K562 (cell line): Measurements from ENCODE around the gene CHI3L1. TPM values are rescaled to one million over a fixed set of nuclear protein-coding genes. Genes with fewer than 3 reads are reported as not detected.

Experiments
- ATAC-seq: fragments of 200-7000 bp; cut with Tn5 transposase; 3 replicates; pipeline ENCODE4 v1.9.1; 2020; ENCODE audit warnings: moderate library complexity
- BruUV-seq: library from RNA; stranded (reverse); fragments of 400-500 nt; replicated peaks from 2 replicates; lab custom pipeline; 2021; lab: Mats Ljungman, UMichigan
- CTCF ChIA-PET: fragments of 300-600 bp; formaldehyde crosslinking; extraction: SDS; loops from one replicate; lab custom pipeline; 2021; ENCODE audit warnings: low intra/inter-chr PET ratio; lab: Yijun Ruan, JAX
- POLR2A ChIA-PET: fragments of 300-600, 350-650 bp; sonication (Branson Sonifier 250); formaldehyde crosslinking; extraction: SDS; loops from one replicate; lab custom pipeline; 2021; ENCODE audit warnings: antibody characterized with exemption, inconsistent platforms; lab: Yijun Ruan, JAX
- DNase-seq, 4 experiments: peaks; one replicate each; pipeline versions ENCODE4 v3.0.0 to v3.0.0-alpha.2; 2011 to 2018; ENCODE audit warnings: low spot score in 3 of 4, mixed read lengths in 3 of 4; ENCODE audit errors: extremely low read depth in 1 of 4
- FAIRE-seq: peaks from 2 replicates; lab custom pipeline; 2011; peaks lifted over from hg19 to GRCh38; lab: Jason Lieb, UNC
- H2AFZ ChIP-seq: 2 replicates; pipeline ENCODE4 v1.6.0; 2011; ENCODE audit warnings: low read depth, low read length, control low read depth, inconsistent platforms
- H3K27ac ChIP-seq: fragments of 200-600 bp; 3 replicates; pipeline ENCODE4 v1.8.0; 2011; ENCODE audit warnings: low read depth, mild to moderate bottlenecking, control low read depth, inconsistent platforms, low read length, moderate library complexity, mixed read lengths; ENCODE audit errors: extremely low read depth
- H3K27me3 ChIP-seq, 2 experiments: fragments of 300-600 bp in 1 of 2; 2 replicates in 1 of 2; 3 replicates in 1 of 2; pipeline versions ENCODE4 v1.6.0 to v1.8.0; 2011; ENCODE audit warnings: inconsistent platforms in 2 of 2, low read length in 2 of 2, mild to moderate bottlenecking in 1 of 2, mixed read lengths in 1 of 2, moderate library complexity in 1 of 2; ENCODE audit not compliant: control insufficient read depth in 2 of 2, insufficient read depth in 2 of 2
- H3K36me3 ChIP-seq: fragments of 300-600 bp; 3 replicates; pipeline ENCODE4 v1.8.0; 2011; ENCODE audit warnings: mild to moderate bottlenecking, low read length, inconsistent platforms; ENCODE audit not compliant: control insufficient read depth, insufficient read depth
- H3K4me1 ChIP-seq, 2 experiments: fragments of 200-600 bp in 1 of 2; replicated peaks in 1 of 2; 2 replicates in 1 of 2; 3 replicates in 1 of 2; pipeline versions ENCODE4 v1.5.1 to v1.8.0; 2011; ENCODE audit warnings: inconsistent platforms in 2 of 2, low read length in 2 of 2, mild to moderate bottlenecking in 1 of 2, mixed read lengths in 1 of 2, moderate library complexity in 1 of 2; ENCODE audit not compliant: control insufficient read depth in 2 of 2, insufficient read depth in 2 of 2
- H3K4me2 ChIP-seq: 2 replicates; pipeline ENCODE4 v1.6.1; 2011; ENCODE audit warnings: low read length, control low read depth, inconsistent platforms, mixed read lengths; ENCODE audit not compliant: insufficient read depth
- H3K4me3 ChIP-seq: fragments of 200-600 bp; sonication (generic), shearing (Covaris generic); 2 replicates; pipeline ENCODE4 v1.5.1; 2016; ENCODE audit warnings: control low read depth, inconsistent platforms
- H3K79me2 ChIP-seq: fragments of 200-600 bp; 3 replicates; pipeline ENCODE4 v1.8.0; 2011; ENCODE audit warnings: low read length, inconsistent platforms; ENCODE audit not compliant: control insufficient read depth, insufficient read depth
- H3K9ac ChIP-seq, 2 experiments: 2 replicates each; pipeline versions ENCODE4 v1.6.0 to v1.6.1; 2011; ENCODE audit warnings: low read depth in 2 of 2, low read length in 2 of 2, control low read depth in 1 of 2, inconsistent platforms in 1 of 2, mild to moderate bottlenecking in 1 of 2, mixed read lengths in 1 of 2; ENCODE audit not compliant: insufficient read depth in 1 of 2
- H3K9me1 ChIP-seq: one replicate; pipeline ENCODE4 v1.6.0; 2011; ENCODE audit warnings: inconsistent platforms, mild to moderate bottlenecking, low read length, moderate library complexity; ENCODE audit not compliant: control insufficient read depth, insufficient read depth
- H3K9me3 ChIP-seq: replicated peaks from 2 replicates; pipeline ENCODE4 v1.5.1; 2011; ENCODE audit warnings: low read depth, low read length, inconsistent platforms; ENCODE audit not compliant: control insufficient read depth, insufficient read depth
- H4K20me1 ChIP-seq: replicated peaks from 2 replicates; pipeline ENCODE4 v1.6.1; 2011; ENCODE audit warnings: low read length, inconsistent platforms, mixed read lengths; ENCODE audit not compliant: control insufficient read depth, insufficient read depth
- CEBPG ChIP-seq, 3 experiments: fragments of 200-800 bp in 1 of 3; sonication (Bioruptor generic) in 1 of 3; sonication (generic) in 1 of 3; formaldehyde crosslinking in 1 of 3; IDR thresholded peaks in 2 of 3; conservative IDR thresholded peaks in 1 of 3; 2 replicates each; pipeline versions ENCODE4 v1.6.1 to v1.8.0; 2016 to 2022; ENCODE audit warnings: missing compliant biosample characterization in 2 of 3, missing genetic modification characterization in 2 of 3, mild to moderate bottlenecking in 1 of 3, missing genetic modification reagents in 1 of 3
- DNMT1 ChIP-seq: fragments of 450-650 bp; IDR thresholded peaks from 2 replicates; pipeline ENCODE4 v1.6.1; 2016; ENCODE audit warnings: antibody characterized with exemption, mild to moderate bottlenecking
- HCFC1 ChIP-seq: IDR thresholded peaks from 2 replicates; pipeline ENCODE4 v1.6.1; 2012; ENCODE audit warnings: low read depth, low read length, improper control_type of control experiment
- LCOR ChIP-seq: sonication (generic); formaldehyde crosslinking; IDR thresholded peaks from 2 replicates; pipeline ENCODE4 v1.8.0; 2022; ENCODE audit warnings: mild to moderate bottlenecking, missing genetic modification reagents
- MTA1 ChIP-seq: fragments of 450-650 bp; IDR thresholded peaks from 2 replicates; pipeline ENCODE4 v1.6.1; 2017; ENCODE audit warnings: borderline replicate concordance
- PTBP1 ChIP-seq: fragments of 200-400 bp; formaldehyde crosslinking; IDR thresholded peaks from 2 replicates; pipeline ENCODE4 v1.6.1; 2017; ENCODE audit warnings: low read depth, low read length
- RAD21 ChIP-seq, 2 experiments: fragments of 250-450 bp in 1 of 2; fragments of 450-650 bp in 1 of 2; sonication (Bioruptor Pico) in 1 of 2; formaldehyde crosslinking in 1 of 2; IDR thresholded peaks in 1 of 2; conservative IDR thresholded peaks in 1 of 2; 2 replicates each; pipeline versions ENCODE4 v1.4.0 to v1.8.0; 2020 to 2022; ENCODE audit warnings: mild to moderate bottlenecking in 2 of 2, moderate library complexity in 1 of 2
- SFPQ ChIP-seq: fragments of 200-400 bp; formaldehyde crosslinking; IDR thresholded peaks from 2 replicates; pipeline ENCODE4 v1.6.1; 2017; ENCODE audit warnings: mild to moderate bottlenecking, low read depth, low read length, moderate library complexity
- STAT5A ChIP-seq: IDR thresholded peaks from 2 replicates; pipeline ENCODE4 v1.6.1; 2012; ENCODE audit warnings: low read length, inconsistent platforms, borderline replicate concordance
- TAF1 ChIP-seq: IDR thresholded peaks from 2 replicates; pipeline ENCODE4 v1.6.1; 2011; ENCODE audit warnings: mild to moderate bottlenecking, low read length, moderate library complexity; ENCODE audit not compliant: insufficient read depth, control insufficient read depth, severe bottlenecking; ENCODE audit errors: extremely low read depth
- TBP ChIP-seq: optimal IDR thresholded peaks from 2 replicates; pipeline ENCODE3; 2011; ENCODE audit warnings: low read depth, low read length, improper control_type of control experiment
- THAP7 ChIP-seq: fragments of 250-450 bp; sonication (Bioruptor Pico); IDR thresholded peaks from 2 replicates; pipeline ENCODE4 v1.5.0; 2021
- WGBS: fragments of 100-300 bp; shearing (Covaris generic); methylation state at CpG from one replicate; pipeline ENCODE4 v1.1.6; 2016; ENCODE audit warnings: low coverage, mixed read lengths; ENCODE audit not compliant: insufficient coverage; ENCODE audit errors: missing lambda C conversion rate; 5-methylcytosine and 5-hydroxymethylcytosine counted together
- in situ Hi-C: fragments of 300-500 bp; cut with MboI; formaldehyde crosslinking; loops from 4 replicates; pipeline ENCODE4 v1.15.0; 2018; ENCODE audit warnings: inconsistent platforms, mixed read lengths
- intact Hi-C: fragments of 100-400 bp; cut with micrococcal nuclease; formaldehyde crosslinking; loops from 2 replicates; pipeline ENCODE4 v1.14.2; 2022
- polyA plus RNA-seq, 8 experiments: library from polyadenylated mRNA; depleted of rRNA in 4 of 8; stranded (reverse) in 5 of 8; unstranded in 3 of 8; fragments of >200 nt; fragmentation: Nextera tagmentation in 2 of 8; fragmentation: Illumina TruSeq in 1 of 8; extraction: Ambion mirVana in 2 of 8; extraction: Trizol in 1 of 8; gene quantifications; 2 replicates each; pipeline versions ENCODE4 v1.2.1 to v1.2.3, GENCODE V29; 2011 to 2014; ENCODE audit warnings: inconsistent platforms in 1 of 8, missing spikeins in 1 of 8
- total RNA-seq, 7 experiments: library from RNA; depleted of rRNA in 6 of 7; stranded (reverse); fragments of >200 nt in 6 of 7; fragmentation: Illumina TruSeq in 2 of 7; extraction: Trizol in 2 of 7; gene quantifications; 2 replicates each; pipeline versions ENCODE4 v1.2.1 to v1.2.3, GENCODE V29; 2011 to 2021; ENCODE audit warnings: low replicate concordance in 1 of 7
- TF ChIP-seq, protein P1 (sequence below): IDR thresholded peaks from 3 replicates; pipeline ENCODE4 v1.6.1; 2011; ENCODE audit warnings: borderline replicate concordance, mild to moderate bottlenecking; ENCODE audit not compliant: insufficient read length, insufficient read depth
- TF ChIP-seq, protein P2 (sequence below): fragments of 200-800 bp; sonication (Bioruptor generic); IDR thresholded peaks from 2 replicates; pipeline ENCODE4 v1.6.1; 2017; ENCODE audit warnings: missing genetic modification characterization, missing compliant biosample characterization

Gene CHI3L1
- total and polyA plus RNA-seq, 9 of the 15 experiments (the other 6 are each of a cell fraction or from before 2014, with no cell fraction given) = not detected

GRCh38 chr1:203168991-203169390 is 17.5 kb downstream of the CHI3L1 start (continued):
- TF ChIP-seq, protein P1, sequence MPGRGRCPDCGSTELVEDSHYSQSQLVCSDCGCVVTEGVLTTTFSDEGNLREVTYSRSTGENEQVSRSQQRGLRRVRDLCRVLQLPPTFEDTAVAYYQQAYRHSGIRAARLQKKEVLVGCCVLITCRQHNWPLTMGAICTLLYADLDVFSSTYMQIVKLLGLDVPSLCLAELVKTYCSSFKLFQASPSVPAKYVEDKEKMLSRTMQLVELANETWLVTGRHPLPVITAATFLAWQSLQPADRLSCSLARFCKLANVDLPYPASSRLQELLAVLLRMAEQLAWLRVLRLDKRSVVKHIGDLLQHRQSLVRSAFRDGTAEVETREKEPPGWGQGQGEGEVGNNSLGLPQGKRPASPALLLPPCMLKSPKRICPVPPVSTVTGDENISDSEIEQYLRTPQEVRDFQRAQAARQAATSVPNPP = no peak
- no peak for TF ChIP-seq SFPQ
- no peak for TF ChIP-seq STAT5A

DNA sequence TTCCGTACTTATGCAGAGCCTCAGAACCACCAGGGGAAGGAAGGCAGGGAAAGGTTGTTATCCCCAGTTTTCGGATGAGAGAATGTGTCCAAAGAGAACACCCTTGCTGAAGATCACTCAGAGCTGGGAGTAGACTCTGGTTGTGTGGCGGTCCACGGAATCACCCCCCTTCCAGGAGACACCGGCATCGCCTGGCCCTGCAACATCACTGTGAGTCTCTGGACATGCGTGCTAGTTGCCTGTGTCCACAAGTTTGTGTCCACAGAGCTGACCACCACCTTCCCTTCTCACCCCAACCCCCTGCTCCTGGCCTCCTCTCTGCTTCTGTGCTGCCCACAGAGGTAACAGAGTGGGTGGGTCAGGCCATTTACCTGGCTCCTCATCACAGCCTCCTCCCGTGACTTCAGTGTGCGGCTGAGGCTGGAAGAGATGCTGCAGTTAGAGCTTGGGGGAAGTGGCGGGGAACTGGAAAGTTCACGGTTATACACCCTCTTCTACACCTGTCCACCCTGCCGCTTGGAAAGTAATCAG is 18.2 kb downstream of the CHI3L1 start:
- Histone ChIP-seq H4K20me1 (peaks cover 33% of the 10 kb centered on the region), H2AFZ (no peak overlapping the region), H3K27me3 (peaks cover 29 to 76% of the 10 kb centered on the region in 2 experiments; a peak in 4 of 5 replicates), H3K79me2 (no peaks in the 10 kb centered on the region), H3K9me1 (no peaks in the 10 kb centered on the region), H3K36me3 (no peaks in the 10 kb centered on the region), H3K27ac (no peak overlapping the region), H3K4me3 (no peak overlapping the region), H3K9me3 (no peaks in the 10 kb centered on the region), H3K9ac (no peak overlapping the region), H3K4me2 (no peak overlapping the region), H3K4me1 (peaks cover 0 to 12% of the 10 kb centered on the region in 2 experiments; a peak in 1 of 5 replicates)
- no peak for ATAC-seq
- no peak for FAIRE-seq
- in situ Hi-C loops = no loop called here
- 2% methylated on average over 12 of the region's 12 CpGs for WGBS
- no TSS peak for BruUV-seq
- intact Hi-C loops = no loop called here
- ChIA-PET POLR2A (interaction anchor here (0.7 to 0.8 kb wide), 2 partner anchors 41 to 49 kb away, joined by 3 read pairs; partner anchors contain the start of gene ADORA1), CTCF (interaction anchor here (0.6 kb wide), 1 partner anchor 608 kb away, joined by 3 read pairs; no protein-coding TSS in a partner anchor)
- no peak for DNase-seq
- TF ChIP-seq CEBPG (CRISPR knock-in tag; IDR thresholded peaks at IDR 0.05) (no peak), CEBPG (tag; conservative IDR thresholded peaks at IDR 0.05 in 1 of 2, IDR thresholded peaks at IDR 0.05 in 1 of 2) (no peak), THAP7 (CRISPR knock-in tag) (no peak), TBP (no peak), RAD21 (CRISPR knock-in tag; conservative IDR thresholded peaks at IDR 0.05 in 1 of 2, IDR thresholded peaks at IDR 0.05 in 1 of 2) (no peak), HCFC1 (no peak), LCOR (CRISPR knock-in tag) (no peak), TAF1 (no peak), PTBP1 (no peak), DNMT1 (no peak), MTA1 (no peak)
- TF ChIP-seq, protein P2, sequence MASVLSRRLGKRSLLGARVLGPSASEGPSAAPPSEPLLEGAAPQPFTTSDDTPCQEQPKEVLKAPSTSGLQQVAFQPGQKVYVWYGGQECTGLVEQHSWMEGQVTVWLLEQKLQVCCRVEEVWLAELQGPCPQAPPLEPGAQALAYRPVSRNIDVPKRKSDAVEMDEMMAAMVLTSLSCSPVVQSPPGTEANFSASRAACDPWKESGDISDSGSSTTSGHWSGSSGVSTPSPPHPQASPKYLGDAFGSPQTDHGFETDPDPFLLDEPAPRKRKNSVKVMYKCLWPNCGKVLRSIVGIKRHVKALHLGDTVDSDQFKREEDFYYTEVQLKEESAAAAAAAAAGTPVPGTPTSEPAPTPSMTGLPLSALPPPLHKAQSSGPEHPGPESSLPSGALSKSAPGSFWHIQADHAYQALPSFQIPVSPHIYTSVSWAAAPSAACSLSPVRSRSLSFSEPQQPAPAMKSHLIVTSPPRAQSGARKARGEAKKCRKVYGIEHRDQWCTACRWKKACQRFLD (CRISPR knock-in tag) = no peak
